Raji (cell line): ENCODE measurements around the gene ROPN1.

Experiments
- POLR2A ChIP-seq: IDR thresholded peaks from 2 replicates; pipeline ENCODE4 v1.6.1; 2011; ENCODE audit warnings: low read depth, low read length, control low read depth; ENCODE audit not compliant: insufficient read depth

Gene ROPN1

DNA sequence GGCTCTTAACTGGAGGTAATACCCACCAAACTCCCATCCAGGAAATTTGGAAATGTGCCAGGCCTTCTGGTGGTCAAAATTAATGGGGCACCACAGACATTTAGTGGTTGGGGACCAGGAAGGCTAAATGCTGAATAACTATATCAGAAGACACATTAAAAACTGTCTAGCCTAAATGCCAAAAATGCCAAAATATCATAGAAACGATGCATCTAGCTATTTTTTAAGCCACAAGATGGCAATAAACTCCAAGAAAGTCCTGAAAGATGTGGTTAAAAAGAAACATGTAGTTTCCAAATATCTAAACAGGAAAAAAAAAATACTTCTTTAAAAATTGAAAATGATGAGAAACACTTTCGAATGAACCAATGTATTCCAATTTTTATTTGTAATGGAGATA is 50.8 kb downstream of the ROPN1 start:
- TF ChIP-seq POLR2A = no peak

DNA sequence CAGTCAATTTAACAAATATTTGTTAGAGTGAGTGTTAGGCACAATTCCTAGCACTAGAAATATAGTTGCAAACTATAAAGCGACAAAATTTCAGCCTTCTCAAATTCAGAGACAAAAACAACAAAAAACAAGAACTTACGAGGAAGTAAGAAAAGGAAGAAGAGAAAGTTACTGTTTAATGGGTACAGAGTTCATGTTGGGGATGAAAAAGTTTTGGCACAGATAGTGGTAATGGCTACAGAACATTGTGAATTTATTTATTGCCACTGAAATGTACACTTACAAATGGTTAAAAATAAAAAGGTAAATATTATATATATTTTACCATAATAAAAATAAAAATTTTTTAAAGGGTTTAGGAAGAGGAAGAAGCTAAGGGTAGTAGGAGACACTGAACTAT is 52.2 kb downstream of the ROPN1 start:
- TF ChIP-seq POLR2A = no peak

DNA sequence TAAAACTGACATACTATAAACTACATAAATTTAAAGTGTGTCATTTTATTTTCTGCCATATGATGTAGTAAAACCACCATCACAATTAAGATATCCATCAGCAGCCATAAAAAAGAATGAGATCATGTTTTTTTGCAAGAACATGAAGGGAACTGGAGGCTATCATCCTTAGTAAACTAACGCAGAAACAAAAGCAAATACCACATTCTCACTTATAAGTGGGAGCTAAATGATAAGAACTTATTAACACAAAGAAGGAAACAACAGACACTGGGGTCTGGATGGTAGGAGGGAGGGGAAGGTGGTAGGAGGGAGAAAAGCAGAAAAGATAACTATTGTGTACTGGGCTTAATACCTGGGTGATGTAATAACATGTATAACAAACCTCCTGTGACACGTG is 55.5 kb downstream of the ROPN1 start:
- no peak for TF ChIP-seq POLR2A

DNA sequence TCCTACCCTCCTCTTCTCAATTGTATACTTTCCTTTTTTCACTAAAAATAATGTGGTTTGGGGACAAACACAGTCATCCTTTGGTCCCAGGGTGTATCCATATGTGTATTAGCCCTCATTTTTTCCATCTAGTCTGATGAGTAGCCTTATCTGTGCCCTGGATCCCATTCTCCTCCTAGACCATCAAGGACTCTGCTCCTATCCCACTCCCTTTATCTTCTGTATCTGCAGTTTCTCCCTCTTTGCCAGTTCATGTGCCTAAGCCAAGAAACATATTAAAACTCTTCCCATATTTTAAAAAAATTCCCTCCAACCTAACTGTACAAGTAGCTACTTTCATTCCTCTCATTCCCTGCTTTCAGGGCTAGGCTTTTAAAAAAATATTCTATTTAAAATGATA is 56.1 kb downstream of the ROPN1 start:
- TF ChIP-seq POLR2A = no peak

DNA sequence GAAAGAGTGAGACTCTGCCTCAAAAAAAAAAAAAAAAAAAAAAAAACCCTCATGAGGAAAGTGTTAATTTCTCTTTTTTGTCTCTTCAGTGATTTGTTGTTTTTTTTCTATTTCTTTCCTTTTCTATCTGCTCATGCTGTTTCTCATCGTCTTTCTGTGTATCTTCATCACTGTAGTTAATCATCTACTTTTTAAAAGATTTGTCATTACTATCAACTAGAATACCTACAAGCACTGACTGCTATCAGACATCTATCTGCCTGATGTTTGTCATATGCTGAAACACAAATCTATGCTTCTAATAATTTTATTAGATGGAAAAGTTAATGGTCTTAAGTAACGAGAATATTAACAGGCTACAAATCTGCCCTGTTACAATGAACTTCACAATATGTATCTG is 57.7 kb downstream of the ROPN1 start:
- TF ChIP-seq POLR2A = no peak

DNA sequence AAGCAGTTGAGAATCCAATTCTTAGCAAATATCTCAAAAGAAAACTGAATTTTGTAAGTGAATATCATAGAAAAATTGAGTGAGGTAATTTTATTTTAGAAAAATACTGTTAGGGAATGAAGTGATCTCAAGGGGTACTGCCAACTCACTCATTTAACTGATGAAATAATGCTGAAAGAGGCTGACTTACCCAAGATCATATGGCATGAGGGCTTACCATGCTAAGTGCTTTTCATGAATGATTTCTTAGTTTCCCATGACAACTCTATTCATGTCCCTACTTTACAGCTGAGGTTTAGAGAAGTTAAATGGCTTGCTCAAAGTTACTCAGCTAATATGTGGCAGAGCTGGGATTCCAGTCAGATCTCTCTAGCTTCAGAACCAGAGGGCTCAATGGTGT is 61.5 kb downstream of the ROPN1 start:
- no peak for TF ChIP-seq POLR2A

DNA sequence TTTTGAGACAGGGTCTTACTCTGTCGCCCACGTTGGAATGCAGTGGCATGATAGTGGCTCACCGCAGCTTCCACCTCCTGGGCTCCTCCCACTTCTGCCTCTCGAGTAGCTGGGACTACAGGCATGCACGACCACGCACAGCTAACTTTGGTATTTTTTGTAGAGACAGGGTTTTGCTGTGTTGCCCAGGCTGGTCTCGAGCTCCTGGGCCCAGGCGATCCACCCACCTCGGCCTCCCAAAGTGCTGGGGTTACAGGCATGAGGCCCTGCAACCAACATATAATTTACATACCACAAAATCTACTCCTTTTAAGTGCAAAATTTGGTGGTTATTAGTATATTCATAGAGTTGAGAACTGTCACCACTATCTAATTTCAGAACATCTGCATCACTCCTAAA is 62.6 kb downstream of the ROPN1 start:
- no peak for TF ChIP-seq POLR2A

DNA sequence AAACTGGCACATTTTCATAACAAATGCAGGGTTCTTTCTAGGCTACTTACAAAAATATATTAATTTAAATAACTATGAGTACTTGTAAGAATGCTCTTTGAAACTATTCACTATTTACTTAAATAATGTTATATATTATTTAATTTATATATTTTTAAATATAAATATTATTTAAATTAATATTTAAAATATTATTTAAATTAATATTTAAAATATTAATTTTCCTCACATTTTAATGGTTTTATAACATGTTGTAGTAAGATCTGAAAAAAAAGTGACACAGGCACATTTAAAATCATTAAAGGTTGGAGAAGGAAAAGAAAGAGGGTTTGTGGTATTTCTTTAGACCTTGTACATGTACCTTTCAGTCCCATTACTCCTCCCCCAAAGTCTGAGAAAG is 65.5 kb downstream of the ROPN1 start:
- no peak for TF ChIP-seq POLR2A

DNA sequence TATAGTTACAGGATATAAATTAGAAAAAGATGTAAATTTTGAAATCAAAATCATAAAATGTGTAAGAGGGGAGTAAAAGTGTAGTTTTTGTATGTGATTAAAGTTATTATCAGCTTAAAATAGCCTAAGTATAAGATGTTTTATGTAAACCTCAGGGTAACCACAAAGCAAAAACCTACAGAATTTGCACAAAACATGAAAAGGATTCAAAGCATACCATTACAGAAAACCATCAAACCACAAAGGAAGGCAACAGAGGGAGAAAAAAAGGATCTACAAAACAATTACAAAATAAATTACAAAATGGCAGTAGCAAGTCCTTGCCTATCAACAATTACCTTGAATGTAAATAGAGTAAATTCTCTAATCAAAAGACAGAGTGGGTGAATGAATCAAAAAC is 71.1 kb downstream of the ROPN1 start:
- no peak for TF ChIP-seq POLR2A

DNA sequence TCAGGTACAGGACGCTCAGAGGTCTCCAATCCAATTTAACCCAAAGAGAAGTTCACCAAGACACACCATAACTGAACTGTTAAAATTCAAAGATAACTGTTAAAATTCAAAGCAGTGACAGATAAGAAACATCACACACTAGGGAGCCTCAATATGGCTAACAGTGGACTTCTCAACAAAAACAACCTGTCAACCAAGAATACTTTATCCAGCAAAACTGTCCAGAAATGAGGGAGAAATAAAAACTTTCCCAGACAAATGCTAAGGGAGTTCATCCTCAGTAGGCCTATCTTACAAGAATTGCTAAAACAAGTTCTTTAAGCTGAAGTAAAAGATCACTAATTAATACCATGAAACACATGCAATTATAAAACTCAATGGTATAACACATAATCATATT is 71.5 kb downstream of the ROPN1 start:
- no peak for TF ChIP-seq POLR2A

DNA sequence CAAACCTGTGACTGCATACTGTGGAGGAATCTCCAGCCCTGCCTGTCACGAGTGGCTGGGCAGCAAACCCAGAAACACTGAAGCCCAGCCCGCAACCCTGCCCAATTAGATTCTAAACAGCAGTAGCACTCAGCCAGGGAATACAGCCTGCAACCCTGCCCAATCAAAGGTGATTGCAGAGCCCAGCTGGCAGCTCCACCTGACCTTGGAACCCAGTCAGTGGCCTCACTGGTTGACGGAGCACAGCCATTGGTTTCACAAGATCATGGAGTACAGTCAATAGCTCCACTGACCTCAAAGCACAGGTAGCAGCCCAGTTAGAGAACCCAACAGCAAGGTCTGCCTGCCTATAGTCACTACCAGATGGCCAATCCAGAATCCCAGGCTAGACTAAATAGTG is 72.6 kb downstream of the ROPN1 start:
- TF ChIP-seq POLR2A = no peak
